ENCODE measurements around the gene CLSTN2.

Gene CLSTN2

DNA sequence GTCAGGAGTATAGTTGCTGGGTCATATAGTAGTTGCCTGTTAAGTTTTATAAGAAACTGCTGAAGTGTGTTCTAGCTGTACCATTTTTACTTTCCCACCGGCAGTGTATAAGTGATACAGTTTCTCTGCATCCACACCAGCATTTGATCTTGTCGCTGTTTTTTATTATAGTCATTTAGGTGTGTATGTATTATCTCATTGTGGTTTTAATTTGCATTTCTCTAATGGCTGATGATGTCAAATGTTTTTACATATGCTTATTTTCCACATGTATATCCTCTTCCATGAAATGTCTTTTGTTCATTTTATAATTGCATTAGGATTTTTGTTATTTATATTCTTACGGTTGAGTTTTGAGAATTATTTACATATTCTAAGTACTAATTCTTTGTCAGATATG lies 254.3 kb downstream of the CLSTN2 start:
- Histone ChIP-seq H3K9me2 (replicated peaks; ENCODE audit: insufficient read depth, low read length) (no peaks in the 10 kb centered on the region), H3K27ac (ENCODE audit: low read length) (no peak overlapping the region), H3F3A (ENCODE audit: insufficient read depth, low read length) (no peaks in the 10 kb centered on the region), H3K4me1 (ENCODE audit: low read length) (no peaks in the 10 kb centered on the region), H3K79me2 (ENCODE audit: low read length) (no peaks in the 10 kb centered on the region), H3K9ac (ENCODE audit: low read length) (no peak overlapping the region), H3K36me3 (replicated peaks; ENCODE audit: insufficient read depth, low read length) (no peaks in the 10 kb centered on the region), H2AFZ (ENCODE audit: low read length) (no peak overlapping the region), H3K4me3 (ENCODE audit: low read length) (no peak overlapping the region), H3K4me2 (ENCODE audit: low read depth, low read length) (no peak overlapping the region), H3K27me3 (replicated peaks; ENCODE audit: insufficient read depth, low read length) (no peaks in the 10 kb centered on the region), H3K9me3 (replicated peaks; ENCODE audit: insufficient read depth, low read length) (no peaks in the 10 kb centered on the region), H4K20me1 (ENCODE audit: insufficient read depth, low read length) (no peaks in the 10 kb centered on the region)
- DNase-seq, result no peak
- TF ChIP-seq, protein P1, sequence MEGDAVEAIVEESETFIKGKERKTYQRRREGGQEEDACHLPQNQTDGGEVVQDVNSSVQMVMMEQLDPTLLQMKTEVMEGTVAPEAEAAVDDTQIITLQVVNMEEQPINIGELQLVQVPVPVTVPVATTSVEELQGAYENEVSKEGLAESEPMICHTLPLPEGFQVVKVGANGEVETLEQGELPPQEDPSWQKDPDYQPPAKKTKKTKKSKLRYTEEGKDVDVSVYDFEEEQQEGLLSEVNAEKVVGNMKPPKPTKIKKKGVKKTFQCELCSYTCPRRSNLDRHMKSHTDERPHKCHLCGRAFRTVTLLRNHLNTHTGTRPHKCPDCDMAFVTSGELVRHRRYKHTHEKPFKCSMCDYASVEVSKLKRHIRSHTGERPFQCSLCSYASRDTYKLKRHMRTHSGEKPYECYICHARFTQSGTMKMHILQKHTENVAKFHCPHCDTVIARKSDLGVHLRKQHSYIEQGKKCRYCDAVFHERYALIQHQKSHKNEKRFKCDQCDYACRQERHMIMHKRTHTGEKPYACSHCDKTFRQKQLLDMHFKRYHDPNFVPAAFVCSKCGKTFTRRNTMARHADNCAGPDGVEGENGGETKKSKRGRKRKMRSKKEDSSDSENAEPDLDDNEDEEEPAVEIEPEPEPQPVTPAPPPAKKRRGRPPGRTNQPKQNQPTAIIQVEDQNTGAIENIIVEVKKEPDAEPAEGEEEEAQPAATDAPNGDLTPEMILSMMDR (IDR thresholded peaks at IDR 0.05; ENCODE audit: low read length), result no peak
- TF ChIP-seq EZH2phosphoT487 (IDR thresholded peaks at IDR 0.05; ENCODE audit: low read length), result no peak
- no peak for TF ChIP-seq EZH2 (optimal IDR thresholded peaks at IDR 0.05; ENCODE audit: low read depth, low read length)

DNA sequence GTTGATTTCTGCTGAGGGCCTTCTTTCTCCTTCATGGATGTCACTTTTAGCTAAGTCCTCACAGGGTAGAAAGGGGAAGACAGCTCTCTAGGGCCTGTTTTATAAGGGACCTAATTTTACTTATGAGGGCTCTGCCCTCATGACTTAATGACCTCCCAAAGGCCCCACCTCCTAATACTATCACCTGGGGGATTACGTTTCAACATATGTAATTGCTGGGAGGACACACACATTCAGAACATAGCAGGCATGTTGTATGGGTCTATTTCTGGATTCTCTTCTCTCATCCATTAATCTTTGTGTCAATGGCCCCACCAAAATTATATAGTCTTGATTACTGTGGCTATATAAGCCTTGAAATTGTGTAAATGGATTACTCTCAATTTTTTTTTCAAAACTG lies 255.0 kb downstream of the CLSTN2 start:
- Histone ChIP-seq H3K79me2 (ENCODE audit: low read length) (no peaks in the 10 kb centered on the region), H4K20me1 (ENCODE audit: insufficient read depth, low read length) (no peaks in the 10 kb centered on the region), H3K4me2 (ENCODE audit: low read depth, low read length) (no peak overlapping the region), H3K4me1 (ENCODE audit: low read length) (no peaks in the 10 kb centered on the region), H3K36me3 (replicated peaks; ENCODE audit: insufficient read depth, low read length) (no peaks in the 10 kb centered on the region), H3K27me3 (replicated peaks; ENCODE audit: insufficient read depth, low read length) (no peaks in the 10 kb centered on the region), H3K9me3 (replicated peaks; ENCODE audit: insufficient read depth, low read length) (no peaks in the 10 kb centered on the region), H3K9me2 (replicated peaks; ENCODE audit: insufficient read depth, low read length) (no peaks in the 10 kb centered on the region), H3F3A (ENCODE audit: insufficient read depth, low read length) (no peaks in the 10 kb centered on the region), H3K4me3 (ENCODE audit: low read length) (no peak overlapping the region), H3K27ac (ENCODE audit: low read length) (no peak overlapping the region), H2AFZ (ENCODE audit: low read length) (no peak overlapping the region), H3K9ac (ENCODE audit: low read length) (no peak overlapping the region)
- no peak for DNase-seq
- TF ChIP-seq EZH2 (optimal IDR thresholded peaks at IDR 0.05; ENCODE audit: low read depth, low read length) (no peak), EZH2phosphoT487 (IDR thresholded peaks at IDR 0.05; ENCODE audit: low read length) (no peak)
- TF ChIP-seq, protein P1 (IDR thresholded peaks at IDR 0.05; ENCODE audit: low read length), result no peak

DNA sequence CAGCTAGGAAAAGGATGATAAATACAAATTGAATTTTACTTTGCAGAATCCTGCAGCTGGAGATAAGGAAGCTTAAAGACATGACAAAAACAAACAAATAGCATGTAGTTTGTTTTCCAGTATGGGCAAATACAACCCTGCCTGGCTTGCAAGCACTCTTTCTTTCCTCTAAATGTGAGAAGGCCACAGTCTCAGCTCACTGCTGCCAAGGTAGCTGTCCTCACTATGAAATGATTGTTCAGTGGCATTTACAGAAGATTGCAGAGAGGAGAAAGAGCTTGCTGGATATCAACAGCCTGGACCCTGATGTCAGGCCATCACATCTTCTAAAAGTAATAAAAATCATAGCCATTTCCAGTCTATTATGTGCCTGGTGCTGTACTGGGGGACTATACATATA lies 262.0 kb downstream of the CLSTN2 start:
- no peaks in the 10 kb centered on the region for H3K9me2 ChIP-seq (replicated peaks; ENCODE audit: insufficient read depth, low read length)
- no peak overlapping the region for H3K4me2 ChIP-seq (ENCODE audit: low read depth, low read length)
- no peaks in the 10 kb centered on the region for H3K79me2 ChIP-seq (ENCODE audit: low read length)
- no peaks in the 10 kb centered on the region for H3K4me1 ChIP-seq (ENCODE audit: low read length)
- H3K27ac ChIP-seq (ENCODE audit: low read length), result no peak overlapping the region
- H3K9me3 ChIP-seq (replicated peaks; ENCODE audit: insufficient read depth, low read length), result no peaks in the 10 kb centered on the region
- no peaks in the 10 kb centered on the region for H3K27me3 ChIP-seq (replicated peaks; ENCODE audit: insufficient read depth, low read length)
- TF ChIP-seq EZH2 (optimal IDR thresholded peaks at IDR 0.05; ENCODE audit: low read depth, low read length) (no peak), EZH2phosphoT487 (IDR thresholded peaks at IDR 0.05; ENCODE audit: low read length) (no peak)
- TF ChIP-seq, protein P1 (IDR thresholded peaks at IDR 0.05; ENCODE audit: low read length), result no peak
- H3K4me3 ChIP-seq (ENCODE audit: low read length), result no peak overlapping the region
- no peak overlapping the region for H3K9ac ChIP-seq (ENCODE audit: low read length)
- H3F3A ChIP-seq (ENCODE audit: insufficient read depth, low read length), result no peaks in the 10 kb centered on the region
- DNase-seq, result no peak
- H2AFZ ChIP-seq (ENCODE audit: low read length), result no peak overlapping the region
- H4K20me1 ChIP-seq (ENCODE audit: insufficient read depth, low read length), result no peaks in the 10 kb centered on the region
- no peaks in the 10 kb centered on the region for H3K36me3 ChIP-seq (replicated peaks; ENCODE audit: insufficient read depth, low read length)

All from MM.1S (cell line).